DMS114 treated with DMSO at 0.1 percent for 48 hours (cell line): ENCODE measurements around the gene C2CD2.

Source experiments
- DNase-seq: peaks from one replicate; lab custom pipeline; 2025; ENCODE audit not compliant: unreplicated experiment; lab: John Stamatoyannopoulos, UW

C2CD2 gene

GRCh38 chr21:41848958-41849580 lies 104.7 kb downstream of the C2CD2 start:
- DNase-seq = no peak

GRCh38 chr21:41848533-41848932 lies 105.3 kb downstream of the C2CD2 start:
- DNase-seq = no peak

- DNase-seq = no peak
Observed at GRCh38 chr21:41847066-41847804, 106.6 kb downstream of the C2CD2 start.

GRCh38 chr21:41846536-41846935 lies 107.3 kb downstream of the C2CD2 start:
- no peak for DNase-seq

GRCh38 chr21:41846033-41846317 lies 107.8 kb downstream of the C2CD2 start:
- DNase-seq = no peak

- DNase-seq = no peak
Observed at GRCh38 chr21:41845310-41846032, 108.3 kb downstream of the C2CD2 start.

- no peak for DNase-seq
Observed at GRCh38 chr21:41843584-41843983, 110.2 kb downstream of the C2CD2 start.

GRCh38 chr21:41840880-41841279 lies 112.9 kb downstream of the C2CD2 start:
- DNase-seq = no peak

GRCh38 chr21:41839387-41840000 lies 114.3 kb downstream of the C2CD2 start:
- no peak for DNase-seq

GRCh38 chr21:41837756-41838297 lies 116.0 kb downstream of the C2CD2 start:
- DNase-seq = no peak

GRCh38 chr21:41836166-41837015 lies 117.4 kb downstream of the C2CD2 start:
- no peak for DNase-seq

GRCh38 chr21:41835711-41836154 lies 118.1 kb downstream of the C2CD2 start:
- DNase-seq = no peak
